NCI-H2196 (cell line): ENCODE results near the gene SRP9.
"Not testable (repeated sequence)": the region's sequence is repeated elsewhere in the genome, so short reads cannot be mapped to it uniquely, and the experiment has no call there.

Experiments used
- DNase-seq: peaks from one replicate; lab custom pipeline; 2025; ENCODE audit not compliant: unreplicated experiment; lab: John Stamatoyannopoulos, UW

SRP9 gene

DNA sequence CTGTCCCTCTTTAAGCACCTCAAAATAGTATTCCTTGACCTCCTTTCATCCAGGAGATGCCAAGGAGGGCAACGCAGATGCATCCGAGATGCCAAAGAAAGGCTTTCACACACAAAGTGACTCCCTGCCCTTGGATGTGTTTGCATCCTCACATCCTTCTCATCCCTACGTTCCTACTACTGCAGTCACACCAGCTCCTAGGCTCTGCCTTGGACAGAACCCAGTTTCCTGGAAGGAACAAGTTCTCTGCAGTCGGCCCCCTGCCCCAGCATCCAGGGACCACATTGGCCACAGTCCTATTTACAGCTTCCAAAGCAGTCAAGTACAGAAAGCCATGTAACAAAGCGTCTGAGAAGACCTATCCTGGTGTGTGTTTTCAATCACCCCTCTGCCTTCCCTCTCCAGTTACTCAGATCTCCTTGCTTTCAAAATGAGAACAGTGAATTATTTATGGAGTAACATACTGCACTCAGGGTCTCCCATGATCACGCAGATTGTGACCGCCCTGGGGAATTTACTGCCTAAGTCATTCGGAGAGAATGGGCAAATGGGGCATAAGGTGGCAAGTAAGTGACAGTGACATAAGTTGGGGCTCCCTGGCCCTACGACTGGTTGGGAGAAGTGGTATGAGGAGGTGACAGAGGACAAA is 21.8 kb upstream of the SRP9 start:
- DNase-seq, result no peak

DNA sequence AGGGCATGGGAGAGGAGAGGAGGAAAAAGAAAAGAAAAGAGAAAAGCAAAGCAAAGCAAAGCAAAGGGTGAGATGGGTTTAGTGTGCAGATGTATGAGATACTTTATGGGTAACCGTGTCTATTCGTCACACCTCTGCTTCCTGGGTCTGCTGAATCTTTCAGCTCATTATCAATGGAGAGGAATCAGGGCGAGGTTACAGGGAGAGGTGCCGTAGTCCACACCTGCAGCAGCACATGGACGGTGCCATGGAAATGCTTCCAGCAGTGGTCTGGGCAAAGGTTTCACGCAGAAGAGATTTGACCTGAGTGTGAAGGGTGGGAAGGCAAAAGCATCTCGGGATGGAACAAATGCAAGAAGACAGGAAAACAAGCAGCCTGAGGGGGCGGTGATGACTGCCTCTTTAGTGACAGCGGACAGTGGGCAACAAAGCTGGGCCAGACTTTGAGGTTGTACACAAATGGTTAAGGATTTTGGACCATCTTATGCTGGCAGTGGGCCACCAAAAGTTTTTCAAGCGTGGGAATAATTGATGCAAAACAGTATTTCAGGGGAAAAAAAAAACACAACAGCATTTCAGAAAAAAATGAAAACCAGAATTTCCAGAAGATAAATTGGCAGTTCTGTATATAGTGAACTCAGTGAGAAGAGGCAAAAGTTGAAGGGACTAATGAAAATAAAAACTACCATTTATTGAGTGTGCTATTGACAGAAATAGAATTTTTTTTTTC is 19.5 kb upstream of the SRP9 start:
- no peak for DNase-seq

DNA sequence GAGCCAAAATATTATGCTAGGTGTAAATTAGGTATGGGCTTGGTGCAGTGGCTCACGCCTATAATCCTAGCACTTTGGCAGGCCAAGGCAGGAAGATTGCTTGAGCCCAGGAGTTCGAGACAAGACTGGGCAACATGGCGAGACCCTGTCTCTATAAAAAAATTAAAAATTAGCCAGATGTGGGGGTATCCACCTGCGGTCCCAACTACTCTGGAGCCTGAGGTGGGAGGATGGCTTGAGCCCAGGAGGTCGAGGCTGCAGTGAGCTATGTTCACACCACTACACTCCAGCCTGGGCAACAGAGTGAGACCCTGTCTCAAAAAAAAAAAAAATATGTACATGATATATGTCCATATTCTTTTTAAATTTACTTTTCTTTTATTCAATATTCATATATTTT is 17.7 kb upstream of the SRP9 start:
- not testable (repeated sequence) for DNase-seq

DNA sequence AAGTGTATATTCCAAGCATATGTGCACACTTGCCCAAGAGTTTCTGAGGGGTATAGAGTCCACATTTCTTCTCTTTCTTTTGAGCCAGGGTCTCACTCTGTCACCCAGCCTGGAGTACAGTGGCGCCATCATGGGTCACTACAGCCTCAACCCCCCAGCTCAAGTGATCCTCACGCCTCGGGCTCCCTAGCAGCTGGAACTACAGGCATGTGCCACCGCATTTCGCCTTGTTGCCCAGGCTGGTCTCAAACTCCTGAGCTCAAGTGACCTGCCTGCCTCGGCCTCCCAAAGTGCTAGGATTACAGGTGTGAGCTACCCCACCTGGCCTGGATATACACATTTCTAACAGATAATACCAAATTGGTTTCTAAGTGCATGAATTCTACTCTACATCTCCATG is 17.1 kb upstream of the SRP9 start:
- no peak for DNase-seq

DNA sequence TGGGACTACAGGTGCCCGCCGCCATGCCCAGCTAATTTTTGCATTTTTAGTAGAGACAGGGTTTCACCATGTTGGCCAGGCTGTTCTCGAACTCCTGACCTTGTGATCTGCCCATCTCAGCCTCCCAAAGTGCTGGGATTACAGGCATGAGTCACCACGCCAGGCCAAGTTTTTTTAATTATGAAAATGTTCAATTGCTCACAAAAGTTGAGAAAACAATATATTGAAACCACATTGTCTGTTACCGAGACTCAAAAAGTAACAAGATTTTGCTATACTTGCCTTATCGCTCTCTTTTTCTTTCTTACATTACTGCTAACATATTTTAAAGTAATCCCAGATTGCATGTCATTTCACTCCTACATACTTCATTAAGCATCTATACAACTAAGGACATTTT is 16.2 kb upstream of the SRP9 start:
- DNase-seq, result not testable (repeated sequence)

DNA sequence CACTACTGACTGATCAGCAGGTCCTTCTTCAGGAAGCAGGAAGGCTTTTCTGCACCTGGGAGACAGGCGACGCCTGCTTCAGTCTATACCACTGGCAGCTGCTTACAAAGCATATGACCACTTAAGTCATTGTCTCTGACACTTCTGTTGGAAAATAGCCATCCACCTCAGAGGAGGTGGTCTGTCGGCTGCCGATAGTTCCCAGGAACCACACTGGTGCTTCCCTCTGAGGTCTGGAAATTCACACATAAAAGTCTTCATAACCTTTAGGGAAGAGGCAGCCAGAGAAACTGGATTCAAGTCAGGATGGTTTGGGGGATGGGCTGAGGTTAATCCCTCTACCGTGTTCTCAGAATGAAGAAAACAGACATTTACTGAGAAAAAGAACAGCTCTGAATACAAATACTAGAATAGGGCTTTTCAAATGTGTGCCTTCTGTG is 15.6 kb upstream of the SRP9 start:
- DNase-seq, result peak; percentile 75

DNA sequence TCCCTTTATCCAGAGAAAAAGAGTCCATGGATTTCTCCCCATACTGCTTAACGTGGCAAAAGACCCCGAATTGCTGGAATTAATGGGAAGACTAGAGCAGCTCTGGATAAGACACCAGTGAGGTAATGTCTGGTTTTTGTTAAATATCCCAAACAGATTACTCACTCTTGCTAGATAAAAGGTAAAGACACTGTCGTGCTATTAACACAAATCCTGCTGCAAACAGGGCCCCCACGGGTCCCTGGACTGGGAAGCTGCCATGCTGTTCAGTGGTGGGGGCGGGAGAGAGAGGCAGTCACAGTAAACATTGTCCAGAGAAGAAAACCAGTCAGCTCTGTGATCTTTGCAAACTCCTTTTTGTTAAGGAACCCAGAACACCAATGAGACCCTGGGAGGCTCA is 15.2 kb upstream of the SRP9 start:
- no peak for DNase-seq

DNA sequence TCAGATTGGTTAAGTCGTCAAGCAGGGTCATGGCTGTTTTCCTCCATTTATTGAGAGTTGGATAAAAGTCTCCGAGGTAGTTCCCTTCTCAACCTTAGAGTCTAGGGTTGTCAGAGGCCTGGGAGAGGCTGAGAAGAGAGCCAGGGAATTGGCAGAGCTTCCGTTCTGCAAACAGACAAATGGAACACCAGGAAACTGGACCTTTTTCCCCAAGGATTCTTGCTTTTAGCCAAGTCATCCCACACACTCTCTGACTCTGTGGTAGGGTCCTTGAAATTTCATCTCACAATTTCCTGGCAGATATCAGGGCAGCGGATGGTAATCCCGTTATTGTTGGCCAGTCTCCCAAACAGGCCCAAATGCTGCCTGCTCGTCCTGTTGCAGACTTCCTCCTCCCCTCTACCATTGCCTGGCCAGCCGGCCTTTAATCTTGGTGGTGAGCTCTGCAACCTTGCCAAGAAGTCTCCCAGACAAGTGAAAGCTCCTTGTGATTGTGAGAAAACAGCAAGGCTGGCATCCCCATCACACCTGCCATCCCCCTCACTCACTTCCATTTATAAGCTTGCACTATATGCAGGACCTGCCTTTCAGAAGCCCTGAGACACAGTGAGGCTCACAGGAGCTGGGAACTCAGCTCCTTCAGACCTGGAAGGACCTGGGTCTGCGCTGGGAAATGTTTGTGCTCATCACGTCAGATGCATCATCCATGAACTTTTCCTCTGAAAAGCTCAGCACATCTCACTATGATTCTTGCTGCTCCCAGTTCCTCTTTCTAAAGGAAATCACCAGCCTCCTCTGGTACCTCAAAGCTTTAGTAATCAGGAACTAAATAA is 13.7 kb upstream of the SRP9 start:
- DNase-seq, result peak; percentile 62

DNA sequence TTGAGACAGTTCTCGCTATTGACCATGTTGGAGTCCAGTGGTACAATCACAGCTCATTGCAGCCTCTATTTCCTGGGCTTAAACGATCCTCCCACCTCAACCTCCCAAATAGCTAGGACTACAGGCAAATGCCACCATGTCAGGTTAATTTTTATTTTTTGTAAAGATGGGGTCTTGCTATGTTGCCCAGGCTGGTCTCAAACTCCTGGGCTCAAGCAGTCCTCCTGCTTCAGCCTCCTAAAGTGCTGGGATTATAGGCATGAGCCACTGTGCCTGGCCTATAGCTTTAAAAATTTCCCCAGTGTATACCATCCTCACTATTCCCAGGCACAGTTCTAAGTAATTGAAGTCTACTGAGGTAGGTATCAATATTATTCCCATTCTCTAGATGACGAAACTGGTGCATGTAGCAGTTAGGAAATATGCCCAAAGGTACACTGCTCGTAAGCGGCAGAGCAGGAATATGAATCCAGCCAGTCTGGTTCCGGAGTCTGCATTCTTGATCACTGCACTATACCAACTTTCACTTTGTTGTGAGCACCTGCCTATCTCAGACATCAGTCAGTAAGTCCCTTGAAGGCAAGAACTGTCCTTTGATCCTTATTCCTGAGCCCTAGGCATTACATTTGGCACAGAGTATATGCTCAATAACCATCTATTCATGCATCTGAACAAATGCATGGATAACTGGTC is 11.5 kb upstream of the SRP9 start:
- no peak for DNase-seq

DNA sequence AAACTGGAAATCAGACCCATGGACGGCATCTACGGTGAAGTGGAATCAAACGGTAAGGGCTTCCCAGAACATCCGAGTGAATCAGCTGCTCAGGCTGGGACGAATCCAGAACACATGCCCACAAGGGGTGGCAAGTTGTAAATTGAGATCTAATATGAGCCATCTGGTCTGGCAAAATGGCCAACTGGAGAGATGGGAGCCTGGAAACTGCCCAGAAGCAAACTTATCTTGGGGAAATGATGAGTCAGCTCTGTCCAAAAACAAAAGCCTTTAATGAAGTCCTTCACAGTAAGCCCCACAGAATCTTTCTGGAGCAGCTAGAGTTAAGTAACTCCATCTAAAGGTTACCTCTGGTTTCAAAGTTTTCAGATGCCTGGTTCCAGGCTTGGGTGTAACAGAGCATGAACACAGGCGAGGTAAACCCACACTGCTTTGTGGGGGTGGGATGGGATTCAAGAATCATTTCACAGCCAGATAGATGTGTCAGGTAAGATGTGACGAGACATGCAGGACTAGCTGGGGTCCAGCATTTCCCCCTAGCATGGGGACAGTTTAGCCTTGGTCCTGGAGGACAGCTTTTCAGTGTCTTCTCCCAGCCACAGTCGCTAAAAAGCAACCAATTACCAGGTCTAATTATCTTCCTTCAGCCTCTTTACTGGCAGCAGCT is 10.5 kb upstream of the SRP9 start:
- DNase-seq, result peak; percentile 87

DNA sequence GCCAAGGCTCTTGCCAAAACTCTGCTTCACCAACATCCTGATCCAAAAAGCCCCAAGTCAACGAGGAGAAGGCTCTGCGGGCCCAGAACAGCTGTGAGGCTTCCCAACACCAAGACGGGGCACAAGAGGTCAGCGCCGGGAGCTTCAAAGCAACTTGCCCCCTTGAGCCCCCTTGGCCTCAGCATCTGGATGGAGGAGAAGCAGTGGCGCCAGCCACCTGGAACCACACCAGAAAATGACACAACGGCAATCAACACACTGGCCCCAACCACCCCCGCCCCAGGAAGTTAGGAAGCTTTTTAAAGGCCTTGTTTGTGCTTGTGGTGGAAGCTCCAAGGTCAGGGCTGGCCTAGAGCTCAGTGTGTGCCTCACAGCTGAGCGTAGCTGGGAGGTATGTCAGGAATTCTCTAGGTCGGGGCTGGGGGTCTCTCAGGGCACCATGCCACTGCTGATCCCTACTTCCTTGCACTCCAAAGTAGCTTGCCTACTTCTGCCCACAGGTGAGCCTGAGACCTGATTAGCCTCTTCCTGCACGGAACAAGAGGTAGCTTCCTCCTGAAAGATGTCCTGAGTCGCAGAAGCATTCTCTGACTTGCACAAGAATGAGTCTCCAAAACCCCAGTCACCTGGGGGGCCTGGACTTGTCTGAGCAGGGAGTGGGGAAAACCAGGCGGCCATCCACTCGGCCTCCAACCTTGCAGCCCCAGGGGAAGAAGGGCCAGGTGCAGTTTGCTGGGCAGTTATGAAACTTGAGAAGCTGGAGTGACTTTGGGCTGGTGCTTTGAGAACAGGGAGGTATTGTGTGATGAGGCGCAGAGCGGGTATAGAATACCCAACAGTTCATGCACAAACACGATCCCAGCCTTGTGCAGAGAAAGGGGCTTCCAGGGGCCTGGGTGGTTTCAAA is 9.7 kb upstream of the SRP9 start:
- peak; percentile 89 for DNase-seq

DNA sequence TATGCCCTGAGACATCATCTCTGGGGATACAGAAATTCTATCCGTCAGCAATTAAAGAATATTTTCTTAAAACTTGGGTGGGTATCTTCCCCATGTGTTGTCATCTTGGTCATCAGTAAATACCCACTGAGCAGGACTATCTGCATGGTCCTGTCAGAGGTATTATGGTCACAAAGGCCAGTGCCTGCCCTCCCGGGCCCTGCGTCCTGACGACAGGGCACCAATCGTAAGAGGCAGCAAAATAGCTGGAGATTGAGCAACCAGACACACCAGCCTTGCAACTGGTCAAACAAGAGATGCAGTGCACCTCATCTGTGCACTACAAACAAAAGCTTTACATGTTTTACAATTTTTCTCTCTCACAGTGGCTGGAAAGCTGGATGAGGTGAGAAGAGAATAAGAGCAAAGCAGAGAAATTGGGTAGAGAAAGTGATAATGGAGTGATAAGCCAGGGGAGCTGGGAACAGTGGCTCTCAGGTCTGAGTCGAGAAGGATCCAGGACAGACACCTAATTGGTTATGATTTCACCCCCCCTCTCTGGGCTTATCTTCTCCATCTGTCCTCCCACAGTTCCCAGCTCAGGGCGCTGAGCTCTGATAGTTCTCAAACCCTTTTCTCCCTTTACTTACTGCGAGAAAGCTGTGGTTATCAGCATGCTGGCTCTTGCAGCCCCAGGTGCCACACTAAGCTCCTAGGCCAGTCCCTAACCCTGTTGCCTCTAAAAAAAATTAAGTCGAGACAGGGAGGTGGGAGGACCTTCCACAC is 8.8 kb upstream of the SRP9 start:
- DNase-seq, result peak; percentile 55

DNA sequence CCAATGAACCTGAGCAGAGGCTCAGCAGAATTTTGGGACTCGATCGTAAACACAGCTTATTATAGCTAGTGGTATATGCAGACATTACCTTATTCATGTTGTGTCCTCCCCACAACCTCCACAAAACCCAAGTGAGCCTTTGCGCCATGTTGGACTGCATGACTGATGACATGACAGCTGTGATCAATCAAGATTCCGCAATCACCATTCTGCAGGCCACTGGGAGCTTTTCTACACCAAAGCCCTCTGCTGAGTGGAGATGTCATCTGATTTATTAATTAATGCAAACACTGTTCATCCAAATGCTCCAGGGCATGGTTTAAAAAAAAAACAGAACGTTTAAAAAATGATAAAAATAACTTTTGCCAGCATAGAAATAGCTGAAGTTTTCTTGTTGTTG is 7.9 kb upstream of the SRP9 start:
- DNase-seq, result no peak

DNA sequence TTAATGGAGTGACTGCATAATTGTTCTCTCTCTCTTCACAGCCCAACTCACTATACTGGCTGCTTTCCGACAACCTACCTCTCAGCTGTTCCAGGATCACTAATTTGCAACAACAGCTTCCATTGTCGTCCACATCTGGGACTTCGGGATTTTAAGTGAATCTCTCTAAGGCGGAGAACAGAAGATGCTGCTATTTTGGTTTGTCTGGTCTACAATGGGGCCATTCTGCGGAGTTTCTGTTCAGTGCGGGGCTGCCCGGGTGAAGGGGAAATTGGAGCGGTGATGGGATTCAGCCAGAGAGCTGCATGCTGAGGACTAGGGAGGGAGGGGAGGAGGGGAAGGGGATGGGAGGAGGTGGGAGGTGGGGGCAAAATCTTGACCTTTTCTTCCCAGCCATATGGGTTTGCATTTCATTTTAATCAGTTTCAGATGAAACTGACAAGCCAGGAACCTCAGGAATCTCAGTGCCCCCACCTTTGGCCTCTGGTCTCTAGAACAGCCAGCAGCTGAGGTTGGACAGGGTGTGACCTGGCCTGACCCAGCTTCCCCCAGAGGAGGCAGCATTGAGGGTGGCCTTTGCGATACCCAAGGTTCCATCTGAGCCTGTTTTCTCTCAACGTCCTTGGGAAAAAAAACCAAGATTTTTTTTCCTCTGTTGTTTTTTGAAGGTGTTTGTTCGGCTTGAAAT is 6.9 kb upstream of the SRP9 start:
- DNase-seq, result no peak

DNA sequence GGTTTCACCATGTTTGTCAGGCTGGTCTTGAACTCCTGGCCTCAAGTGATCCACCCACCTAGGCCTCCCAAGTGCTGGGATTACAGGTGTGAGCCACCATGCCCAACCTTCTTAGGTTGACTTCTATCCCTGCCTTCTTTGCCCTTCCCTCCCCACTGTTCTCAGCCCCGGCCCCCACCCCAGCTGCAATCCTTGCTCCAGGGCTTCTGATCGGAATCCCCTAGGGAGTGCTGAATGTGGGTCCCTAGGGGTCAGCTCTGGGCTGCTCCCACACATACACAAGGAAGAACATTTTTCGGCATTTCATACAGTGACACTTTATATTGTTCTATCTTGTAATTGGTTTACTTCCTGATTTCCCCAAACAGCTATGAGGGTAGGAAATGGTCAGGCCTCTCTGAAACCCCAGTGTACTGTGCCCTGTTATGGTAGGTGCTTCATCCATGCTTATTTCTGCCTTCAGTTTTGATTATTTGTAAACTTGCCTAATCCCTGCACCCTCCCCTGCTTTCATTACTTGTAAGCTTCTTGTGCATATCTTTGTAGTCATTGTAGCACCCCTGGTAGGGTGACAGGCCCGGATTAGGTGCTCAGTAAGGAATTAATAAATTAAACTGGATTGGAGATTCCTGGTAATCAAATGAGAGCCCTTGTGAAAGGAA is 5.8 kb upstream of the SRP9 start:
- no peak for DNase-seq

DNA sequence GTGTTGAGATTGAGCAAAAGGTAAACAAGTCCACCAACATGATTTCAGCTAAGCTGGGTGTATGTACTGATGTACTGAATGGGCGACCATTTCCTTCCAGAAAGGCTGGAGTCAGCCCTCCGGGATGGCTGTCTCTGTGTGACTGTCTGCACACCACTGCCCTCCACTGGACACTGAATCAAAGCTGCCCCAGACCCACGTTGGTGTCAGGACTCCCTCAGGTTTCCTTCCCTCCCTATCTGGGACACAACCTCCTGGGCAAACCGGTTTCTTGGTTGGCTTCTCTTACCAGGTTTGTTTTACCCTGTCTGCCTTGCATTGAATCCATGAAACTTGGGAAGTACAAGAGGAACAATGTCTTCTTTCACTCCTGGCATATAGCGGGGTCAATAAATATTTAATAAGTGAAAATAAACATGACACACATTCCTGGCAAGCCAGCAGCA is 5.3 kb upstream of the SRP9 start:
- DNase-seq, result peak; percentile 91

DNA sequence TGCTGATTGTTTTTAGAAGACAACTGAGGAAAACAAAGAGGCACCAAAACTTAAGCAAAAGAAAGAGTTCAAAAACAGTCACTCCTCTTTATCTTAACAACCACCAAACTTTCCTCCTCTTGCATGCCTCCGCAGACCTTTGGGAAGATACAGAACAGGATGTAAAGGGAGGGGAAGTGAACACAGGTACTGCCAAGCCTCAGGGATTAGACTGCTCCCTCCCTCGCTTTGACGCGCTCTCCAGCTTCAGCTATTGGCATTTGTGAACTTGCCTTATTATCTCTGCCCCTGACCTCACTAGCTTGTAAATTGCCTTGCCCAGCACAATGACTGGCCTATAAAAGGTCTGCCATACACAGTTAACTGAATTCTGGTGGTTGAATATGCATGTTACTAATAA is 4.8 kb upstream of the SRP9 start:
- peak; percentile 27 for DNase-seq
